Astrocyte of the cerebellum (primary cell): ENCODE results near the gene TAF7.

Experiments
- DNase-seq: peaks from one replicate; pipeline ENCODE4 v3.0.0-alpha.2; 2011; ENCODE audit warnings: low read depth
- H3K4me3 ChIP-seq: 2 replicates; pipeline ENCODE4 v1.5.1; 2011; ENCODE audit warnings: mild to moderate bottlenecking, low read depth, low read length, moderate library complexity
- in situ Hi-C: cut with HindIII; loops from 2 replicates; pipeline ENCODE4 v1.10.0; 2017; ENCODE audit warnings: low sequenced_read_pairs
- TF ChIP-seq, protein P1 (sequence below): IDR thresholded peaks from 2 replicates; pipeline ENCODE4 v1.5.1; 2012; ENCODE audit warnings: low read length, low read depth, moderate library complexity, mild to moderate bottlenecking; ENCODE audit errors: missing control alignments

Gene TAF7, protein sequence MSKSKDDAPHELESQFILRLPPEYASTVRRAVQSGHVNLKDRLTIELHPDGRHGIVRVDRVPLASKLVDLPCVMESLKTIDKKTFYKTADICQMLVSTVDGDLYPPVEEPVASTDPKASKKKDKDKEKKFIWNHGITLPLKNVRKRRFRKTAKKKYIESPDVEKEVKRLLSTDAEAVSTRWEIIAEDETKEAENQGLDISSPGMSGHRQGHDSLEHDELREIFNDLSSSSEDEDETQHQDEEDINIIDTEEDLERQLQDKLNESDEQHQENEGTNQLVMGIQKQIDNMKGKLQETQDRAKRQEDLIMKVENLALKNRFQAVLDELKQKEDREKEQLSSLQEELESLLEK

DNA sequence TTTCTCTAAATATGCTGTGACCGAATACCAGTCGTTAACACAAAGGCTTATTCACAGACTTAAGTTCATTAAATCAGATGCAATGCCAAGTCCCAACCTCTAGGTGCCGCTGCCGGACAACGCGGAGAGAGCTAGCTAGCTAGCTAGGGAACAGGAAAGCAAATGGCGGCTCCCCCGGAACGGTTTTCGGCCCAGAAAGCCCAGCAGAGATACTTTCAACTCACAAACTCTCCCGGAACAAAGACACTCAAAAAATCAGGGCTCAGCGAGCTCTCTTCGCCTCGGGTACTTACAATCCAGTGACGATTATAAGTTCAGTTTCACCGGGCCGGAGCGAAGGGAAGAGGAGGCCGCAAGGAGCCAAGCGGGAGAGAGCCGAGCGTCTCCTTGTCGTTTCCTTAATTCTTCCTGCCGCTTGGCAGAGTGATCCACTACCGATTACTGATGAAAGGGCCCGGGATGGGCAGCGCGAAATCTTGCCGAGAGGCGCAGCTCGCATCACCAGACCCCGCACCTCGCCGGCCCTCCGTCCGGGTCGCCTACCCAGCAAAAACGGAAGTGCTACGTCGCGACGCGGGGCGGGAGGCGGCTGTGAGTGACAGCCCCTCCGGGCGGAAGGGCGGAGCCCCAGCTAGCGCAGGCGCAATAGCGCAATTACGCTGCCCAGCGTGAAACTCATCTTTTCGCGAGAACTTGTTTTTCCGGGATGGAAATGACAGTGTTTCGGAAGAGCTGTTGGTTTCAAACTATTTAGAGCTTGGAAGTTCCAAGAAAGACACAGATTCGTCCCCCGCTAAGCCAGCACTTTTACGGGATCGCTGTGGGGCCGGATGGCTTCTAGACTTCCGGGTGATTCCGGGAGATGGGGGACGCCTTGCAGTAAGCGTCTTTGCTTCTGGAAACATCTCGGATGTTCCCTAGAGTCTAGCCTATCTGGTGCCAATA, at the start of gene TAF7:
TAF7 (minus strand) TSS at position 560 of the 945 bp plus-strand sequence. CDS start 740 bp downstream, outside the sequence.
- peak within 1 kb of the TSS; percentile 76 for H3K4me3 ChIP-seq
- TF ChIP-seq, protein P1, sequence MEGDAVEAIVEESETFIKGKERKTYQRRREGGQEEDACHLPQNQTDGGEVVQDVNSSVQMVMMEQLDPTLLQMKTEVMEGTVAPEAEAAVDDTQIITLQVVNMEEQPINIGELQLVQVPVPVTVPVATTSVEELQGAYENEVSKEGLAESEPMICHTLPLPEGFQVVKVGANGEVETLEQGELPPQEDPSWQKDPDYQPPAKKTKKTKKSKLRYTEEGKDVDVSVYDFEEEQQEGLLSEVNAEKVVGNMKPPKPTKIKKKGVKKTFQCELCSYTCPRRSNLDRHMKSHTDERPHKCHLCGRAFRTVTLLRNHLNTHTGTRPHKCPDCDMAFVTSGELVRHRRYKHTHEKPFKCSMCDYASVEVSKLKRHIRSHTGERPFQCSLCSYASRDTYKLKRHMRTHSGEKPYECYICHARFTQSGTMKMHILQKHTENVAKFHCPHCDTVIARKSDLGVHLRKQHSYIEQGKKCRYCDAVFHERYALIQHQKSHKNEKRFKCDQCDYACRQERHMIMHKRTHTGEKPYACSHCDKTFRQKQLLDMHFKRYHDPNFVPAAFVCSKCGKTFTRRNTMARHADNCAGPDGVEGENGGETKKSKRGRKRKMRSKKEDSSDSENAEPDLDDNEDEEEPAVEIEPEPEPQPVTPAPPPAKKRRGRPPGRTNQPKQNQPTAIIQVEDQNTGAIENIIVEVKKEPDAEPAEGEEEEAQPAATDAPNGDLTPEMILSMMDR: peak; percentile 91
- DNase-seq: peak; percentile 90
- in situ Hi-C loops: no loop called here

DNA sequence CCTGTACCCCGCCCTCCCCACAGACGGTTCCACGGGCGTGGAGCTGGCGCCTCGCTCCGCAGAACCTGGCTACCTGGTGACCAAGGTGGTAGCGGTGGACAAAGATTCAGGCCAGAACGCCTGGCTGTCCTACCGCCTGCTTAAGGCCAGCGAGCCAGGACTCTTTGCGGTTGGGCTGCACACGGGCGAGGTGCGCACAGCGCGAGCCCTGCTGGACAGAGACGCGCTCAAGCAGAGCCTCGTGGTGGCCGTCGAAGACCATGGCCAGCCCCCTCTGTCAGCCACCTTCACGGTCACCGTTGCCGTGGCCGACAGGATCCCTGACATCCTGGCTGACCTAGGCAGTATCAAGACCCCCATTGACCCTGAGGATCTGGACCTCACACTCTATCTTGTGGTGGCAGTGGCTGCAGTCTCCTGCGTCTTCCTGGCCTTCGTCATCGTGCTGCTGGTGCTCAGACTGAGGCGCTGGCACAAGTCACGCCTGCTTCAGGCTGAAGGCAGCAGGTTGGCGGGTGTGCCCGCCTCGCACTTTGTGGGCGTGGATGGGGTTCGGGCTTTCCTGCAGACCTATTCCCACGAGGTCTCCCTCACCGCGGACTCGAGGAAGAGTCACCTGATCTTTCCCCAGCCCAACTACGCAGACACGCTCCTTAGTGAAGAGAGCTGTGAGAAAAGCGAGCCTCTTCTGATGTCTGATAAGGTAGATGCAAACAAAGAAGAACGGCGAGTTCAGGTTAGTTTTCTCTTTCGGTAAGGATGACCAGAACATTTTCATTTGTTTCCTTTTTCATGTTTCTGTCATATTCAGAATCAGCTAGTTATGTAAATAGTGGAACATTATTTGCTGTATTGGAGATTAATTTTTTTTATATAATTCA, 45.7 kb upstream of the TAF7 start:
- H3K4me3 ChIP-seq: no peak overlapping the region
- TF ChIP-seq, protein P1: no peak
- no peak for DNase-seq
- in situ Hi-C loops: no loop called here

DNA sequence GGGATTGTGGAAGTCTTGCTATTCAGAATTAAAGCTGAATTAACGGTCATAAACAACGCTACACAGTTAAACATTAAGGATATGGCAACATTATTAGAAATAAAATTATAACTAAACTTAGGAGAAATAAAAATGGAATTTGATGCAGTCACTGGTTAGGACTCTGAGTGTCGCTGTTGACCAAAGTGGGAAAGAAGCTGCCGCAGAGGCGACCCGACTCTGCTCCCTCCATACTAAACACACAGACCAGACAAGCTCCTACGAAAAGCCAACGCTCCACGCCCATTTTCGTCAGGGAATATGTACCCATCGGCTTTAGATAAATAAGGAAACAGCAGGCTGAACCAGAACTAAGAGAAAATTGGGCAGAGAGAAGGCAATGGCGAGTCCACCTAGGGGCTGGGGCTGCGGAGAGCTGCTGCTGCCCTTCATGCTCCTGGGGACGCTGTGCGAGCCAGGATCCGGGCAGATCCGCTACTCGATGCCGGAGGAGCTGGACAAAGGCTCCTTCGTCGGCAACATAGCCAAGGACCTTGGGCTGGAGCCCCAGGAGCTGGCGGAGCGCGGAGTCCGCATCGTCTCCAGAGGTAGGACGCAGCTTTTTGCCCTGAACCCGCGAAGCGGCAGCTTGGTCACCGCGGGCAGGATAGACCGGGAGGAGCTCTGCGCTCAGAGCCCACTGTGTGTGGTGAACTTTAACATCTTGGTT, 43.5 kb upstream of the TAF7 start, which contains the start of gene PCDHGA5:
PCDHGA5 (plus strand) TSS at position 211 of the 709 bp plus-strand sequence; CDS start at position 380, 169 bp downstream.
- TF ChIP-seq, protein P1: peak; percentile 12
- DNase-seq: no peak
- in situ Hi-C loops: no loop called here
- H3K4me3 ChIP-seq: peak within 1 kb of the TSS; percentile 20

DNA sequence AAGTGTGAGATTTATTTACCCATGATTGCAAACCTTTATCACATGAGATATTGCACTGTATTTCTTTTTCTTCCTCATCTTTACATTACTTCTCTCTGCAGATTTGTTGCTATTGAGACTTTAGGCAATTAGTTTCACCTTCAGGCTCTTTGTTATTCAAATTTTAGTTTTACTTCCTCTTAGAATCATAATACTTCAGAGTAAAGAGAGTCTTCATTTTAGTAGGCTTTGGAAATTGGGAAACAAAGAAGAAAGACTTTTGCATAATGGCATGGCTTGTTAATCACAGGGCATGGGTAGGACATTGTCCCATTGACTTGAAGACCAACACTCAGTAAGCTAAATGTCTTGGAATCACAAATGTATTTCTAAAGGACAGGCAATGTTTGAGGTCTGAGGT, 42.1 kb upstream of the TAF7 start:
- H3K4me3 ChIP-seq: no peak overlapping the region
- no peak for DNase-seq
- in situ Hi-C loops: no loop called here
- TF ChIP-seq, protein P1: no peak

DNA sequence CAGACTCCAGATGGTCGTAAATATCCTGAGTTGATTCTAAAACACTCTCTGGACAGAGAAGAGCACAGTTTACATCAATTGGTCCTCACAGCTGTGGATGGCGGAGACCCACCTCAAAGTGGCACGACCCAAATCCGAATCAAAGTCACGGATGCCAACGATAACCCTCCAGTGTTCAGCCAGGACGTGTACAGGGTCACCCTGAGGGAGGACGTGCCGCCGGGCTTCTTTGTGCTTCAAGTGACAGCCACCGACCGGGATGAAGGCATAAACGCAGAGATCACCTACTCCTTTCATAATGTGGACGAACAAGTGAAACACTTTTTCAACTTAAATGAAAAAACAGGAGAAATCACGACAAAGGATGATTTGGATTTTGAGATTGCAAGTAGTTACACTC, 40.1 kb upstream of the TAF7 start:
- H3K4me3 ChIP-seq: no peak overlapping the region
- DNase-seq: no peak
- TF ChIP-seq, protein P1: no peak
- in situ Hi-C loops: no loop called here
